Glutamatergic neuron (in vitro differentiated cells): ENCODE results near the gene NOSTRIN. TPM values are rescaled to one million over a fixed set of nuclear protein-coding genes. Genes with fewer than 3 reads are reported as not detected.

Source experiments
- DNase-seq: peaks from one replicate; pipeline ENCODE4 v3.0.0; 2022
- H3K27ac Mint-ChIP-seq: one replicate; pipeline ENCODE4 v1.8.0; 2020; ENCODE audit warnings: mild to moderate bottlenecking, mixed read lengths, inconsistent platforms; ENCODE audit not compliant: unreplicated experiment
- H3K27me3 Mint-ChIP-seq: one replicate; pipeline ENCODE4 v1.8.0; 2020; ENCODE audit warnings: mild to moderate bottlenecking, moderate library complexity, mixed read lengths, inconsistent platforms; ENCODE audit not compliant: unreplicated experiment
- H3K36me3 Mint-ChIP-seq: one replicate; pipeline ENCODE4 v1.8.0; 2020; ENCODE audit warnings: mild to moderate bottlenecking, mixed read lengths, inconsistent platforms; ENCODE audit not compliant: unreplicated experiment
- H3K4me1 Mint-ChIP-seq: one replicate; pipeline ENCODE4 v1.8.0; 2020; ENCODE audit warnings: mild to moderate bottlenecking, low read depth, mixed read lengths, inconsistent platforms; ENCODE audit not compliant: unreplicated experiment
- H3K4me3 Mint-ChIP-seq: one replicate; pipeline ENCODE4 v1.8.0; 2020; ENCODE audit warnings: mild to moderate bottlenecking, mixed read lengths, inconsistent platforms; ENCODE audit not compliant: unreplicated experiment
- H3K9me3 Mint-ChIP-seq: one replicate; pipeline ENCODE4 v1.8.0; 2020; ENCODE audit warnings: mild to moderate bottlenecking, moderate library complexity, mixed read lengths, inconsistent platforms; ENCODE audit not compliant: unreplicated experiment
- total RNA-seq: library from RNA; stranded (reverse); fragmentation: NEBNext Ultra II Directional; extraction: Animal tissue kit (Norgen Biotek cat#: 25700); gene quantifications from one replicate; pipeline ENCODE4 v1.2.1, GENCODE V29; 2021; ENCODE audit not compliant: unreplicated experiment
- TF ChIP-seq, protein P1 (sequence below): fragments of 200-600 bp; sonication (generic); IDR thresholded peaks from one replicate; pipeline ENCODE4 v1.5.0; 2021; ENCODE audit not compliant: partially characterized antibody, unreplicated experiment

Gene NOSTRIN
- total RNA-seq, 1 donor from 2014 or later, result not detected

DNA sequence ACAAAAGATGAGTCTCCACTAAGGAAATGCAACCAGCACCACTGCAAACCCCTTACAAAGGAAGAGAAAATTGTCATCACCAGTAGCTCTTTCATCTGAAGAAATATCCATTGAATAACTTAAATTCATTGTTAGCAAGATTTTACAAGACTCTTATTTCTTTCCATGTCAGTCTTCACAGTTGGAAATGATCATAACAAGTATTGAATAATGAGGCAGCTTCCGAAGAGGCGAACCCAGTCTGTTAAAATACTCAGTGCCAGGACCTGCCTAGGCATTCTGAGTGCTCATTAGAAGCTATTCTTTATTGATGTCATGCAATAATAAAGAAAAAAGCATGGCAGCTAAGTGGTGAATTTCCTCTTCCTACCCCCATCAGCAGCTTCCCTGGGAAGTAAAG lies 33.5 kb downstream of the NOSTRIN start:
- Mint-ChIP-seq H3K4me1 (no peaks in the 10 kb centered on the region), H3K27ac (no peak overlapping the region), H3K4me3 (no peak overlapping the region), H3K9me3 (no peaks in the 10 kb centered on the region), H3K36me3 (peaks cover 4% of the 10 kb centered on the region), H3K27me3 (peaks cover 1% of the 10 kb centered on the region)
- DNase-seq, result no peak
- TF ChIP-seq, protein P1, sequence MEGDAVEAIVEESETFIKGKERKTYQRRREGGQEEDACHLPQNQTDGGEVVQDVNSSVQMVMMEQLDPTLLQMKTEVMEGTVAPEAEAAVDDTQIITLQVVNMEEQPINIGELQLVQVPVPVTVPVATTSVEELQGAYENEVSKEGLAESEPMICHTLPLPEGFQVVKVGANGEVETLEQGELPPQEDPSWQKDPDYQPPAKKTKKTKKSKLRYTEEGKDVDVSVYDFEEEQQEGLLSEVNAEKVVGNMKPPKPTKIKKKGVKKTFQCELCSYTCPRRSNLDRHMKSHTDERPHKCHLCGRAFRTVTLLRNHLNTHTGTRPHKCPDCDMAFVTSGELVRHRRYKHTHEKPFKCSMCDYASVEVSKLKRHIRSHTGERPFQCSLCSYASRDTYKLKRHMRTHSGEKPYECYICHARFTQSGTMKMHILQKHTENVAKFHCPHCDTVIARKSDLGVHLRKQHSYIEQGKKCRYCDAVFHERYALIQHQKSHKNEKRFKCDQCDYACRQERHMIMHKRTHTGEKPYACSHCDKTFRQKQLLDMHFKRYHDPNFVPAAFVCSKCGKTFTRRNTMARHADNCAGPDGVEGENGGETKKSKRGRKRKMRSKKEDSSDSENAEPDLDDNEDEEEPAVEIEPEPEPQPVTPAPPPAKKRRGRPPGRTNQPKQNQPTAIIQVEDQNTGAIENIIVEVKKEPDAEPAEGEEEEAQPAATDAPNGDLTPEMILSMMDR, result no peak

DNA sequence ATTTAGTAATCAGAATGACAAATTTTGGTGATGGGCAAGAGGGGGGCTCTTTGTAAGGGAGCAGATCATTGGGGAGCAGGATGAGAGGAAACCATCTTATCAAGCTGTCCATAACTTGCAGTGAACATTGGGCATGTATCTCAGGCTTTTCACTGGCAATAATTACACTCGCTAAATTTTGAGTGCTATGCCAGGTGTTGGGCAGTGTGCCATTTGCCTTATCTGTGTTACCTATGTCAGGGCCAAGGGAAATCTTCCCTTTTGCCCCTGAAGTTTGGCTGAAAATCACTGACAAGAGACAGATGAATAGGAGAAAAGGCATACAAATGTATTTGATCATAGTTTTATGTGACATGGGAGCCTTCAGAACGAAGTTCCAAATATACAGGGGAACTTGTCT lies 39.0 kb downstream of the NOSTRIN start:
- TF ChIP-seq, protein P1, result no peak
- H3K27ac Mint-ChIP-seq, result no peak overlapping the region
- H3K9me3 Mint-ChIP-seq, result no peaks in the 10 kb centered on the region
- H3K4me1 Mint-ChIP-seq, result no peaks in the 10 kb centered on the region
- H3K36me3 Mint-ChIP-seq, result peaks cover 4% of the 10 kb centered on the region
- peaks cover 1% of the 10 kb centered on the region for H3K27me3 Mint-ChIP-seq
- DNase-seq, result no peak
- no peak overlapping the region for H3K4me3 Mint-ChIP-seq

DNA sequence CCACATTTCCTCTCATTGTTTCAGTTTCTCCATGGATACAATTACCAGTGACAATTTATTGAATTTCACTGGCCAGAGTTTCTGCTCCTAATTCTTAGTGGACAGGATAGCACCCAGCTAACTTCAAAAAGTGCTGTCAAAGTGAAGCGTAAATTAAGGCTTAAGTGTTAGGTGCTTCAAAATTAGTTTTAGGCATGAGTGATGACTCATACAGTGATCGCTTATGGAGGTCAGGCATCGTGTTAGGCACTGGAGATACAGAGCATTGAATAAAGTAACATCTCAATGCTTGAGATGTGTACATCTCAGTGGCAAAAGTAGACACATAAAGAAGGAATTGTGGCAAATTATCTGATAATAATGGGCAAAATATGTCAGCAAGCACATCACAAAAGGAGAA lies 40.8 kb downstream of the NOSTRIN start:
- Mint-ChIP-seq H3K36me3 (no peaks in the 10 kb centered on the region), H3K9me3 (no peaks in the 10 kb centered on the region), H3K27me3 (no peaks in the 10 kb centered on the region), H3K4me1 (peaks cover 7% of the 10 kb centered on the region), H3K4me3 (no peak overlapping the region), H3K27ac (no peak overlapping the region)
- TF ChIP-seq, protein P1, result no peak
- no peak for DNase-seq

DNA sequence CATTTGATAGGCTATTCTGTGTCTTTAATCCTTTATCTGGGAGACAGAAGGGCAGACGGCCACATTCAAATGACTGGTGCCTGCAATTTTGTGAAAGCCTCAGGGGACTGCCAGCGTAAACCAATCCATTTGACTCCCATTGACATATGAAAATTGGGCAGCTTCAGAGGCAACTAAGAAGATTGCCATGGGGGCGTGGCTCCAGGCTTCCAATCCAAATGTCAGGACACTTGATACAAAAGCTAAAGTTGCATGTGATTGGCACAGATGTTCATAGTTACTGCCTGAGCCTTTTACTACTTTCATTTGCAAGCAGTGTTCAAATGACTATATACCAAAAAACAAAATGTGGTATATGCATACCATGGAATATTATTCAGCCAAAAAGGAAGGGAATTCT lies 45.8 kb downstream of the NOSTRIN start:
- H3K4me3 Mint-ChIP-seq, result no peak overlapping the region
- peak overlapping the region; percentile 69 for H3K27ac Mint-ChIP-seq
- H3K9me3 Mint-ChIP-seq, result no peaks in the 10 kb centered on the region
- H3K4me1 Mint-ChIP-seq, result peaks cover 10% of the 10 kb centered on the region
- H3K36me3 Mint-ChIP-seq, result no peaks in the 10 kb centered on the region
- TF ChIP-seq, protein P1, result no peak
- peak; percentile 44 for DNase-seq
- H3K27me3 Mint-ChIP-seq, result no peaks in the 10 kb centered on the region

DNA sequence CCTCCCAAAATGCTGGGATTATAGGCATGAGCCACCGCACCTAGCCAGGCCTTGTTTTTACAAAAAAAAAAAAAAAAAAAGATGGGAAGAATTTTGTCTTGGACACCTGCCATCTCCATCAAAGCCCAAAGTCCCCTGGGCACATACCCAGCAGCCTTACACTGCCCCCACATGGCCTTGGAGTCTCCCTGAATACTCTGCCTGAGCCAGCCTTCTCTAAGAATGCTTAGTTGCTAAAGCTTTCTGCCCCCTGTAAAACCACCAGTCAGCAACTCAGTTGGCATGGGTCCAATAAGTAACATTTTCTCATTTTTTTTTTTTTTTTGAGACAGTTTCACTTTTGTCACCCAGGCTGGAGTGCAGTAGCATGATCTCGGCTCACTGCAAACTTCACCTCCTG lies 47.2 kb downstream of the NOSTRIN start:
- peak; percentile 17 for DNase-seq
- H3K4me1 Mint-ChIP-seq, result peaks cover 10% of the 10 kb centered on the region
- no peaks in the 10 kb centered on the region for H3K27me3 Mint-ChIP-seq
- TF ChIP-seq, protein P1, result no peak
- no peaks in the 10 kb centered on the region for H3K36me3 Mint-ChIP-seq
- H3K27ac Mint-ChIP-seq, result no peak overlapping the region
- H3K9me3 Mint-ChIP-seq, result no peaks in the 10 kb centered on the region
- H3K4me3 Mint-ChIP-seq, result no peak overlapping the region
